GM13977 (cell line): Measurements from ENCODE around the gene ANKRD42.
"Not testable (repeated sequence)": the region's sequence is repeated elsewhere in the genome, so short reads cannot be mapped to it uniquely, and the experiment has no call there.

Source experiments
- DNase-seq: peaks from one replicate; pipeline ENCODE4 v3.0.0; 2012; ENCODE audit warnings: low spot score
- CTCF ChIP-seq: IDR thresholded peaks from 2 replicates; pipeline ENCODE4 v1.5.1; 2012; ENCODE audit warnings: mild to moderate bottlenecking, control low read depth; ENCODE audit not compliant: insufficient read depth; ENCODE audit errors: extremely low read depth, missing control alignments
- in situ Hi-C: fragments of 300-500 bp; cut with MboI; formaldehyde crosslinking; loops from one replicate; pipeline ENCODE4 v1.12.0; 2022; ENCODE audit warnings: low sequenced_read_pairs, low pct_unique_long_range_greater_than_20kb, mixed read lengths, inconsistent platforms; ENCODE audit not compliant: unreplicated experiment

ANKRD42 gene

GRCh38 chr11:83205608-83206185 is 12.2 kb downstream of the ANKRD42 start:
- TF ChIP-seq CTCF, result no peak
- in situ Hi-C loops, result no loop called here
- DNase-seq, result no peak

GRCh38 chr11:83206221-83206620 is 12.7 kb downstream of the ANKRD42 start:
- no peak for DNase-seq
- in situ Hi-C loops, result no loop called here
- TF ChIP-seq CTCF, result no peak

GRCh38 chr11:83206771-83207382 is 13.4 kb downstream of the ANKRD42 start:
- DNase-seq, in situ Hi-C loops: not testable (repeated sequence)

- TF ChIP-seq CTCF, result peak; percentile 16
- no peak for DNase-seq
- in situ Hi-C loops, result no loop called here
Measured at GRCh38 chr11:83219095-83219494, 25.6 kb downstream of the ANKRD42 start.

GRCh38 chr11:83220260-83220659 is 26.7 kb downstream of the ANKRD42 start:
- DNase-seq, result no peak

GRCh38 chr11:83221694-83222093 is 28.2 kb downstream of the ANKRD42 start:
- no peak for DNase-seq
- in situ Hi-C loops, result no loop called here
- no peak for TF ChIP-seq CTCF

More at GRCh38 chr11:83220260-83220659, 26.7 kb downstream of the ANKRD42 start:
- in situ Hi-C loops, result no loop called here
- TF ChIP-seq CTCF, result no peak

GRCh38 chr11:83222499-83222898 is 29.0 kb downstream of the ANKRD42 start:
- in situ Hi-C loops, result no loop called here
- no peak for TF ChIP-seq CTCF
- no peak for DNase-seq
